ENCODE results near the gene AOAH.
"Not testable (repeated sequence)": the region's sequence is repeated elsewhere in the genome, so short reads cannot be mapped to it uniquely, and the experiment has no call there.

The AOAH gene

GRCh38 chr7:36533717-36534116 is 190.6 kb downstream of the AOAH start:
- DNase-seq, result no peak

- no peak for DNase-seq
Observed at GRCh38 chr7:36532981-36533499, 191.3 kb downstream of the AOAH start.

GRCh38 chr7:36531951-36532350 is 192.3 kb downstream of the AOAH start:
- no peak for DNase-seq

- DNase-seq, result no peak
Observed at GRCh38 chr7:36530456-36530855, 193.8 kb downstream of the AOAH start.

GRCh38 chr7:36527549-36527913 is 196.8 kb downstream of the AOAH start:
- DNase-seq, result no peak

GRCh38 chr7:36526863-36527548 is 197.3 kb downstream of the AOAH start:
- DNase-seq, result no peak

GRCh38 chr7:36523371-36524101 is 200.8 kb downstream of the AOAH start:
- no peak for DNase-seq

GRCh38 chr7:36522453-36523007 is 201.8 kb downstream of the AOAH start:
- no peak for DNase-seq

GRCh38 chr7:36521911-36522310 is 202.4 kb downstream of the AOAH start:
- DNase-seq, result no peak

GRCh38 chr7:36521133-36521532 is 203.2 kb downstream of the AOAH start:
- DNase-seq, result no peak

GRCh38 chr7:36515847-36516246 is 208.4 kb downstream of the AOAH start:
- DNase-seq, result no peak

- no peak for DNase-seq
Observed at GRCh38 chr7:36514289-36515243, 209.7 kb downstream of the AOAH start.

GRCh38 chr7:36513393-36513792 is 210.9 kb downstream of the AOAH start:
- no peak for DNase-seq

GRCh38 chr7:36512616-36513015 is 211.7 kb downstream of the AOAH start:
- DNase-seq, result no peak

GRCh38 chr7:36509962-36510361 is 214.3 kb downstream of the AOAH start:
- no peak for DNase-seq

GRCh38 chr7:36507475-36508440 is 216.5 kb downstream of the AOAH start:
- DNase-seq, result no peak

GRCh38 chr7:36506820-36507219 is 217.5 kb downstream of the AOAH start:
- no peak for DNase-seq

GRCh38 chr7:36506130-36506798 is 218.0 kb downstream of the AOAH start:
- no peak for DNase-seq

GRCh38 chr7:36504617-36505016 is 219.7 kb downstream of the AOAH start:
- DNase-seq, result not testable (repeated sequence)

GRCh38 chr7:36504216-36504615 is 220.1 kb downstream of the AOAH start:
- DNase-seq, result not testable (repeated sequence)

- no peak for DNase-seq
Observed at GRCh38 chr7:36497775-36498174, 226.5 kb downstream of the AOAH start.
